PFSK-1 (cell line): ENCODE results near the gene TNFRSF1A.

ENCODE experiments used
- POLR2AphosphoS5 ChIP-seq: IDR thresholded peaks from 2 replicates; pipeline ENCODE4 v1.6.1; 2012; ENCODE audit warnings: low read depth, mild to moderate bottlenecking, control low read depth, low read length, moderate library complexity
- TF ChIP-seq, protein P1 (sequence below), 2 experiments: IDR thresholded peaks; 2 replicates each; pipeline versions ENCODE4 v1.6.1 to v1.8.0; 2011 to 2012; ENCODE audit warnings: low read depth in 2 of 2, low read length in 2 of 2, control low read depth in 1 of 2, inconsistent platforms in 1 of 2, mild to moderate bottlenecking in 1 of 2, moderate library complexity in 1 of 2; ENCODE audit not compliant: insufficient read depth in 1 of 2

DNA sequence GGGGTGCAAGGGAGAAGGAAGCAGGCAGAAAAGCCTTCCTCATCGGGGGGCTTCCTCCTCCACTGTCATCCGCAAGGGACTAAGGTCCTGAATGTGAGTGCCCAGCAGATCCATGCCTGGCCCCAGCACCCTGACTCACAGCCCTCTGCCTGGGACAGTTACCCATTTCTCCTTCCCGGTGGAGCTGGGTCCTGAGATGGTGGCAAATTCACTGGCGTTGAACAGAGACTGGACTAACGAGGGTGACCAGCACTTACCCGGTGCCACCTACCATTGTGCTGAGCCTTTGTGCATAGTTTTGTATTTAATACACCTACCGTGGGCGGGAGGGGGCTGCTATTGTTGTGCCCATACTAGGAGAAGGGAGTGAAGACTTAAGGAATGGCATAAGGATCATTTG lies 62.2 kb downstream of the TNFRSF1A start:
- TF ChIP-seq, protein P1, sequence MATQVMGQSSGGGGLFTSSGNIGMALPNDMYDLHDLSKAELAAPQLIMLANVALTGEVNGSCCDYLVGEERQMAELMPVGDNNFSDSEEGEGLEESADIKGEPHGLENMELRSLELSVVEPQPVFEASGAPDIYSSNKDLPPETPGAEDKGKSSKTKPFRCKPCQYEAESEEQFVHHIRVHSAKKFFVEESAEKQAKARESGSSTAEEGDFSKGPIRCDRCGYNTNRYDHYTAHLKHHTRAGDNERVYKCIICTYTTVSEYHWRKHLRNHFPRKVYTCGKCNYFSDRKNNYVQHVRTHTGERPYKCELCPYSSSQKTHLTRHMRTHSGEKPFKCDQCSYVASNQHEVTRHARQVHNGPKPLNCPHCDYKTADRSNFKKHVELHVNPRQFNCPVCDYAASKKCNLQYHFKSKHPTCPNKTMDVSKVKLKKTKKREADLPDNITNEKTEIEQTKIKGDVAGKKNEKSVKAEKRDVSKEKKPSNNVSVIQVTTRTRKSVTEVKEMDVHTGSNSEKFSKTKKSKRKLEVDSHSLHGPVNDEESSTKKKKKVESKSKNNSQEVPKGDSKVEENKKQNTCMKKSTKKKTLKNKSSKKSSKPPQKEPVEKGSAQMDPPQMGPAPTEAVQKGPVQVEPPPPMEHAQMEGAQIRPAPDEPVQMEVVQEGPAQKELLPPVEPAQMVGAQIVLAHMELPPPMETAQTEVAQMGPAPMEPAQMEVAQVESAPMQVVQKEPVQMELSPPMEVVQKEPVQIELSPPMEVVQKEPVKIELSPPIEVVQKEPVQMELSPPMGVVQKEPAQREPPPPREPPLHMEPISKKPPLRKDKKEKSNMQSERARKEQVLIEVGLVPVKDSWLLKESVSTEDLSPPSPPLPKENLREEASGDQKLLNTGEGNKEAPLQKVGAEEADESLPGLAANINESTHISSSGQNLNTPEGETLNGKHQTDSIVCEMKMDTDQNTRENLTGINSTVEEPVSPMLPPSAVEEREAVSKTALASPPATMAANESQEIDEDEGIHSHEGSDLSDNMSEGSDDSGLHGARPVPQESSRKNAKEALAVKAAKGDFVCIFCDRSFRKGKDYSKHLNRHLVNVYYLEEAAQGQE (IDR thresholded peaks at IDR 0.05; ENCODE audit: insufficient read depth in 1 of 2, low read depth in 2 of 2, low read length in 2 of 2): no peak
- no peak for TF ChIP-seq POLR2AphosphoS5
